Heart left ventricle (tissue), 16 donors: Measurements from ENCODE around the gene ATXN1. TPM values are rescaled to one million over a fixed set of nuclear protein-coding genes. Genes with fewer than 3 reads are reported as not detected.
A peak's percentile ranks its signal among the peaks of the same experiment; 100 is the strongest.

Experiments used
- ATAC-seq, 4 donors: fragments of 200-7000 bp; cut with Tn5 transposase; one replicate each; pipeline ENCODE4 v1.9.1; 2020 to 2022; ENCODE audit warnings: moderate library complexity in 4 of 4, mild to moderate bottlenecking in 3 of 4, moderate number of reproducible peaks in 1 of 4
- DNase-seq, 5 donors: peaks; one replicate each; pipeline ENCODE4 v3.0.0-alpha.2; 2020
- H3K27ac ChIP-seq, 12 donors: fragments of 200-600 bp; sonication (generic) in 4 of 12; one replicate each; pipeline versions ENCODE4 v1.5.0 to v1.8.0; 2016 to 2022; ENCODE audit warnings: mild to moderate bottlenecking in 2 of 12
- H3K27me3 ChIP-seq, 9 donors: fragments of 200-600 bp; sonication (generic) in 2 of 9; one replicate each; pipeline versions ENCODE4 v1.5.1 to v1.8.0; 2016 to 2022; ENCODE audit warnings: mild to moderate bottlenecking in 3 of 9
- H3K36me3 ChIP-seq, 9 donors: fragments of 200-600 bp; sonication (generic) in 2 of 9; one replicate each; pipeline versions ENCODE4 v1.5.0 to v1.8.0; 2018 to 2022; ENCODE audit warnings: mild to moderate bottlenecking in 2 of 9
- H3K4me1 ChIP-seq, 12 donors: fragments of 200-600 bp; sonication (generic) in 4 of 12; one replicate each; pipeline versions ENCODE4 v1.5.0 to v1.8.0; 2016 to 2022; ENCODE audit warnings: mild to moderate bottlenecking in 3 of 12
- H3K4me3 ChIP-seq, 12 donors: fragments of 200-600 bp; sonication (generic) in 4 of 12; one replicate each; pipeline versions ENCODE4 v1.5.0 to v1.8.0; 2017 to 2022; ENCODE audit warnings: mild to moderate bottlenecking in 9 of 12, moderate library complexity in 4 of 12
- H3K9me3 ChIP-seq, 12 donors: fragments of 200-600 bp; sonication (generic) in 4 of 12; one replicate each; pipeline versions ENCODE4 v1.5.0 to v1.8.0; 2016 to 2022; ENCODE audit warnings: mild to moderate bottlenecking in 1 of 12
- POLR2A ChIP-seq, 2 donors: fragments of 450-650 bp; IDR thresholded peaks; one replicate each; pipeline ENCODE4 v1.6.1; 2017; ENCODE audit warnings: antibody characterized with exemption in 2 of 2, mild to moderate bottlenecking in 2 of 2, moderate library complexity in 2 of 2
- WGBS, 4 donors: extraction: QIAGEN DNeasy Blood & Tissue Kit in 2 of 4; methylation state at CpG; one replicate each; pipeline versions ENCODE4 v1.1.5 to v1.1.7; 2013 to 2018; 5-methylcytosine and 5-hydroxymethylcytosine counted together
- intact Hi-C, 10 donors: fragments of 100-400 bp; cut with DNase I; formaldehyde crosslinking; loops; one replicate each; pipeline versions ENCODE4 v1.11.1 to v1.14.2; 2022
- polyA plus RNA-seq, 2 donors: library from polyadenylated mRNA; stranded (reverse); fragments of 200-250 nt; gene quantifications; one replicate each; pipeline ENCODE4 v1.2.3, GENCODE V29; 2013
- total RNA-seq, 9 donors: library from RNA; depleted of rRNA in 2 of 9; stranded (reverse); fragments of >200 nt in 2 of 9; fragmentation: NEBNext Ultra II Directional in 3 of 9; extraction: Animal tissue kit (Norgen Biotek cat#: 25700) in 3 of 9; gene quantifications; one replicate each; pipeline versions ENCODE4 v1.1.0 to v1.2.4, GENCODE V29; 2016 to 2023
- TF ChIP-seq, protein P1 (sequence below), 12 donors: fragments of 200-600 bp; sonication (generic) in 4 of 12; IDR thresholded peaks; one replicate each; pipeline versions ENCODE4 v1.5.0 to v1.8.0; 2018 to 2022; ENCODE audit warnings: antibody characterized with exemption in 12 of 12, mild to moderate bottlenecking in 5 of 12
- donor health status: ischemic (EF 13 %, LVEDD 7.1; RV severe dilation, severe dysfunction).
- donor health status: healthy with polysubstance abuse.
- donor health status: DM: no; HTN: yes; CAD: no.
- donor health status: DM: no; HTN: no; CAD: no.
- donor health status: ischemic (EF 25% LVEDD 6.9; RV normal size, moderate dysfunction).
- donor health status: ischemic (EF 25% LVEDD 5.7; RV mildly dilated, moderate dysfunction).
- donor health status: healthy.
- donor health status: DM: yes; HTN: yes; CAD: no.
- donor health status: ischemic (EF 35%, LVEDD 5.7; RV mildly dilated, moderate dysfunction).
- donor health status: nonischemic (EF 11% LVEDD 7.7; RV severe dilation, severe dysfunction).
- donor health status: DM: yes; HTN: yes; CAD: no.
- donor health status: PGD.
- donor health status: ischemic (EF 29% LVEDD 5.4; RV normal size, mild dysfunction).
- donor health status: nonischemic (EF 23%, LVEDD 6.1; RV moderate dilation, normal function).

The ATXN1 gene
- total and polyA plus RNA-seq, 11 donors, result 8.7 to 51.8 (median 36.0) TPM

DNA sequence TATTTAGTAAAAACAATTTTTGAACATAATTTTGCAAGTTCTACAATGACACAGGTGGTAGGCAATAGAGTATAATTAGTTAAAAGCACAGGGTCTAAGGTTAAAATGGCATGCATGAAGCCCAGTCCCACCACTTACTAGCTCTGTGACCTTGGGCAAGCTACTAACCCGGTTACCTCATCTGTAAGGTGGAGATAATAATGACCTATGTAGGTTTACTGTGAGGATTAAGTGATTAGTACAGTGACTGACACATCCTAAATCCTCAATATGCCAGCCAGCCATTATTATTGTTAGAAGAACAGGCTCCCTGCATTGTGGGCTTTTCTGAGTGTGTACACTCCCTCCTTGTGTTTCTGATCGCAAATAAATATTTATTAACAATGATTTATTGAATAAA, 26.2 kb downstream of the ATXN1 start:
- Histone ChIP-seq H3K9me3 (no peaks in the 10 kb centered on the region), H3K27ac (no peak overlapping the region), H3K36me3 (peaks cover 0 to 4% (median 0%) of the 10 kb centered on the region in 9 donors), H3K27me3 (no peaks in the 10 kb centered on the region), H3K4me3 (no peak overlapping the region), H3K4me1 (peaks cover 3 to 77% (median 44%) of the 10 kb centered on the region in 12 donors)
- 73 to 86% (median 81%) methylated on average over 2 of the region's 2 CpGs for WGBS, 4 donors
- intact Hi-C loops, result no loop called here
- DNase-seq, result no peak
- no peak for TF ChIP-seq POLR2A (IDR thresholded peaks at IDR 0.05)
- TF ChIP-seq, protein P1, sequence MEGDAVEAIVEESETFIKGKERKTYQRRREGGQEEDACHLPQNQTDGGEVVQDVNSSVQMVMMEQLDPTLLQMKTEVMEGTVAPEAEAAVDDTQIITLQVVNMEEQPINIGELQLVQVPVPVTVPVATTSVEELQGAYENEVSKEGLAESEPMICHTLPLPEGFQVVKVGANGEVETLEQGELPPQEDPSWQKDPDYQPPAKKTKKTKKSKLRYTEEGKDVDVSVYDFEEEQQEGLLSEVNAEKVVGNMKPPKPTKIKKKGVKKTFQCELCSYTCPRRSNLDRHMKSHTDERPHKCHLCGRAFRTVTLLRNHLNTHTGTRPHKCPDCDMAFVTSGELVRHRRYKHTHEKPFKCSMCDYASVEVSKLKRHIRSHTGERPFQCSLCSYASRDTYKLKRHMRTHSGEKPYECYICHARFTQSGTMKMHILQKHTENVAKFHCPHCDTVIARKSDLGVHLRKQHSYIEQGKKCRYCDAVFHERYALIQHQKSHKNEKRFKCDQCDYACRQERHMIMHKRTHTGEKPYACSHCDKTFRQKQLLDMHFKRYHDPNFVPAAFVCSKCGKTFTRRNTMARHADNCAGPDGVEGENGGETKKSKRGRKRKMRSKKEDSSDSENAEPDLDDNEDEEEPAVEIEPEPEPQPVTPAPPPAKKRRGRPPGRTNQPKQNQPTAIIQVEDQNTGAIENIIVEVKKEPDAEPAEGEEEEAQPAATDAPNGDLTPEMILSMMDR (IDR thresholded peaks at IDR 0.05), result no peak
- no peak for ATAC-seq

DNA sequence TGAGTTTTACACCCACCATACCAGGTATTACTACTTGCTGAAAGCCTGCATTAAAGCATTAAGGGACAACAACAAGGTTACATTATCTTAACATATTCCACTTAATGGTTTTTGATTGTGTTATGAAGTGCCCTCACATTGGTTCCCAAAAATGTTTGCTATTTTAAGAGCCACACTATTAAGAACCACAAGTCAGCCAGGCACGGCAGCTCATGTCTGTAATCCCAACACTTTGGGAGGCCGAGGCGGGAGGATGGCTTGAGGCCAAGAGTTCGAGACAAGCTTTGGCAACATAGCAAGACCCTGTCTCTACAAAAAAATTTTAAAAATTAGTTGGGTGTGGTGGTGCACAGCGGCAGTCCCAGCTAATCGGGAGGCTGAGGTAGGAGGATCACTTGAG, 28.2 kb downstream of the ATXN1 start:
- ATAC-seq (peak; percentile 6 to 24 (median 14)), DNase-seq (peak in 1 of 5 donors; percentile 32)
- intact Hi-C loops, result no loop called here
- no peaks in the 10 kb centered on the region for H3K27me3 ChIP-seq
- H3K4me3 ChIP-seq, result no peak overlapping the region
- TF ChIP-seq POLR2A (IDR thresholded peaks at IDR 0.05), result no peak
- H3K4me1 ChIP-seq, result peaks cover 0 to 57% (median 31%) of the 10 kb centered on the region in 12 donors
- peaks cover 0 to 9% (median 0%) of the 10 kb centered on the region in 9 donors for H3K36me3 ChIP-seq
- no peak overlapping the region for H3K27ac ChIP-seq
- H3K9me3 ChIP-seq, result no peaks in the 10 kb centered on the region
- WGBS, 4 donors, result 51 to 66% (median 55%) methylated on average over 6 of the region's 6 CpGs

DNA sequence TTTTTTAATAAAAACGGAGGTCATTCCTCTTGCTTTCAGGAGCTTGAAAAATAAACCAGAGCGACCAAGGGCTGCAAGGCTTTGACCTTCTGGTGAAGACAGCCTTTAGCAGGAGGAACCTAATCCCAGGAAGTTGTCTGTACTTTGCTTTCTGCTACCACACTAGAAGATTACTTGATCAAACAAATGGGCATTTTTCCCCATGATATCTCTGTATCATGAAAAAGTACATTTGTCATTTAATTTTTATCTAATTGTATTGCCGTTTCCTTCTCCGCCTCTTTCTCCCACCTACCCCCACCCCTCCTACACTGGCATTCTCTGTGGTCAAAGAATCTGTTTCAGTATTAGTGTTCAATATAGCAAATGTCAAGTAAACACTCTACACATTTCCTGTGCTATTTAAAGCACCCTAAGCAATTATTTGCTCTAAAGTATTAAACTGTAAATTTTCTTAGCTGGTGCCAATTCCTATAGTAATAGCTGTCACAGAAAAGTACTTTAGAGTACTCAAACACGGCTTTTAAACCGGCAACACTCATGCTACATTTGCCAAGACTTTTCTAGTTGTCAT, 29.7 kb downstream of the ATXN1 start:
- Histone ChIP-seq H3K27ac (peak overlapping the region in 1 of 12 donors; percentile 57), H3K9me3 (no peaks in the 10 kb centered on the region), H3K36me3 (peaks cover 0 to 9% (median 0%) of the 10 kb centered on the region in 9 donors), H3K27me3 (no peaks in the 10 kb centered on the region), H3K4me1 (peaks cover 0 to 55% (median 16%) of the 10 kb centered on the region in 12 donors), H3K4me3 (no peak overlapping the region)
- ATAC-seq, result no peak
- 65 to 75% (median 69%) methylated on average over 6 of the region's 6 CpGs for WGBS, 4 donors
- intact Hi-C loops, result no loop called here
- TF ChIP-seq, protein P1 (IDR thresholded peaks at IDR 0.05), result no peak
- TF ChIP-seq POLR2A (IDR thresholded peaks at IDR 0.05), result no peak
- DNase-seq, result no peak

DNA sequence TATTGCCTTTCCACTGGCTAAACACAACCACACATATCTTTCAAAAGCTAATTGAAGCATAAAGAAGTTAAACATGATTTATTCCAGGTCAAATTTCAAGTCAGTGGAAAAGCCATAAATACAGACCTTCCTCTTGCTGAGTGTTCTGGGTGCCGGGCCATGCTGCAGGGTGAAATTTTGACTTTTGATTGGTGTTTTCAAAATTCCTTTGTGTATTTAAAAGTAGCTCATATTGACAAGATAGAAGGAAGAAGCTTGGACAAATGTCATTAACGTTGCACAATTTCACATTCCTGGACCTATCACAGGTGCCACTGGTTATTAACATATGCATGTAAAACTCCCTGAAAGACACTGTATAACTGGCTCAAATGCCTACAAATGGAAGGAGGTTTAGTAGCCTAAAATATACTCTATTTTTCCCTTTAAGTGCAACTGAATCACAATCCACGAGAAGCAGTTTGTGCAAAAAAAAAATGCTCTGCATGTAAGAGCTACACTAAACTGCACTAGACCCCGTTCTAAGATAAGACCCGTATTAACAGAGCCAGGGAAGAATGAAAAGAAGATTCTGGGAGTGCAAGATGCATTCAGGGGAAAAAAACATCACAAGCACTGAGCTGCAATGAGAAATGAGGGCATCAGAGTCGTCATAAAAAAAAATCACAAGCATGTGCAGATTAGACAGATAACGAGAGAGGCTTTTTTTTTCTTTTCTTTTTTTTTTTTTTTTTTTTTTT, 30.4 kb downstream of the ATXN1 start:
- intact Hi-C loops, result no loop called here
- Histone ChIP-seq H3K4me1 (peaks cover 0 to 56% (median 13%) of the 10 kb centered on the region in 12 donors), H3K9me3 (no peaks in the 10 kb centered on the region), H3K36me3 (peaks cover 0 to 9% (median 0%) of the 10 kb centered on the region in 9 donors), H3K4me3 (no peak overlapping the region), H3K27me3 (no peaks in the 10 kb centered on the region), H3K27ac (peak overlapping the region in 1 of 12 donors; percentile 57)
- 55 to 64% (median 56%) methylated on average over 7 of the region's 7 CpGs for WGBS, 4 donors
- TF ChIP-seq, protein P1 (IDR thresholded peaks at IDR 0.05), result no peak
- no peak for TF ChIP-seq POLR2A (IDR thresholded peaks at IDR 0.05)
- no peak for ATAC-seq
- no peak for DNase-seq
